Transverse colon (tissue), 4 donors: Measurements from ENCODE around the gene CD79B.

Source experiments
- EP300 ChIP-seq: sonication (generic); formaldehyde crosslinking; IDR thresholded peaks from one replicate; pipeline ENCODE4 v1.6.1; 2017; ENCODE audit warnings: antibody characterized with exemption, low read depth
- POLR2A ChIP-seq: fragments of 450-650 bp; IDR thresholded peaks from one replicate; pipeline ENCODE4 v1.6.1; 2016; ENCODE audit warnings: antibody characterized with exemption, mild to moderate bottlenecking, moderate library complexity
- POLR2AphosphoS5 ChIP-seq, 3 donors: sonication (generic); formaldehyde crosslinking; IDR thresholded peaks; one replicate each; pipeline ENCODE4 v1.6.1; 2016; ENCODE audit warnings: antibody characterized with exemption in 3 of 3
- TF ChIP-seq, protein P1 (sequence below), 5 experiments: fragments of 200-600 bp in 3 of 5; fragments of 450-650 bp in 2 of 5; sonication (generic) in 3 of 5; IDR thresholded peaks; 1 replicate in 2 of 5; 2 replicates in 3 of 5; pipeline ENCODE4 v1.5.1; 2016 to 2017; ENCODE audit warnings: antibody characterized with exemption in 5 of 5, inconsistent platforms in 3 of 5, mild to moderate bottlenecking in 2 of 5, moderate library complexity in 1 of 5

DNA sequence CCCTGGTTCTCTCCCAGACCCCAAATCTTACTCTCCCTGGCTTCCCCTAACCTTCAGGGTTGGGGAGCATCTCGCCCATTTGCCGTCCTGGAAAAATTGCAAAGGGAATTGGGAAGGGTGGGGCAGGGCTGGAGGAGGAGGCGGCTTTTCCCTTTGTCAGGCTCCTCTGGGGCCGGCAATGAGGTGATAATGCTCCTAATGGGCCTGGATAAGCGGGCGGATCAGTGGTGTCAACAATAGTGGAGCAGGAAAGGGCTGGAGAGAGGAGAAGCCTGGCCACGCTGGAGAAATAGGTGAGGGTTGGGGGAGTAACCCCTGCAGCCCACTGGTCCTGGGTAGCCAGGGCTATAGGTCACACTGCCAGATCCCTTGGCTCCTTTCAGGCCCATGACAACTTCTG lies 28.3 kb upstream of the CD79B start:
- TF ChIP-seq, protein P1, sequence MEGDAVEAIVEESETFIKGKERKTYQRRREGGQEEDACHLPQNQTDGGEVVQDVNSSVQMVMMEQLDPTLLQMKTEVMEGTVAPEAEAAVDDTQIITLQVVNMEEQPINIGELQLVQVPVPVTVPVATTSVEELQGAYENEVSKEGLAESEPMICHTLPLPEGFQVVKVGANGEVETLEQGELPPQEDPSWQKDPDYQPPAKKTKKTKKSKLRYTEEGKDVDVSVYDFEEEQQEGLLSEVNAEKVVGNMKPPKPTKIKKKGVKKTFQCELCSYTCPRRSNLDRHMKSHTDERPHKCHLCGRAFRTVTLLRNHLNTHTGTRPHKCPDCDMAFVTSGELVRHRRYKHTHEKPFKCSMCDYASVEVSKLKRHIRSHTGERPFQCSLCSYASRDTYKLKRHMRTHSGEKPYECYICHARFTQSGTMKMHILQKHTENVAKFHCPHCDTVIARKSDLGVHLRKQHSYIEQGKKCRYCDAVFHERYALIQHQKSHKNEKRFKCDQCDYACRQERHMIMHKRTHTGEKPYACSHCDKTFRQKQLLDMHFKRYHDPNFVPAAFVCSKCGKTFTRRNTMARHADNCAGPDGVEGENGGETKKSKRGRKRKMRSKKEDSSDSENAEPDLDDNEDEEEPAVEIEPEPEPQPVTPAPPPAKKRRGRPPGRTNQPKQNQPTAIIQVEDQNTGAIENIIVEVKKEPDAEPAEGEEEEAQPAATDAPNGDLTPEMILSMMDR (IDR thresholded peaks at IDR 0.05), result no peak
- TF ChIP-seq POLR2AphosphoS5 (IDR thresholded peaks at IDR 0.05), result no peak
- TF ChIP-seq POLR2A, result no peak
- no peak for TF ChIP-seq EP300
